Aorta (tissue), 5 donors: Measurements from ENCODE around the gene HASPIN. TPM values are rescaled to one million over a fixed set of nuclear protein-coding genes. Genes with fewer than 3 reads are reported as not detected.

Experiments
- ATAC-seq: fragments of 200-7000 bp; cut with Tn5 transposase; one replicate; pipeline ENCODE4 v1.9.1; 2022; ENCODE audit warnings: moderate library complexity; ENCODE audit not compliant: low FRiP score
- DNase-seq, 2 donors: peaks; one replicate each; pipeline ENCODE4 v3.0.0-alpha.2; 2020
- H3K27ac ChIP-seq, 2 donors: one replicate each; pipeline ENCODE4 v1.5.1; 2013; ENCODE audit warnings: low read length in 2 of 2, mild to moderate bottlenecking in 2 of 2, moderate library complexity in 2 of 2, control low read depth in 1 of 2, inconsistent platforms in 1 of 2, low read depth in 1 of 2
- H3K27me3 ChIP-seq, 2 donors: one replicate each; pipeline ENCODE4 v1.6.1; 2013; ENCODE audit warnings: control low read depth in 1 of 2, low read length in 1 of 2, mild to moderate bottlenecking in 1 of 2, moderate library complexity in 1 of 2; ENCODE audit not compliant: insufficient read depth in 2 of 2, control insufficient read depth in 1 of 2
- H3K36me3 ChIP-seq, 2 donors: one replicate each; pipeline ENCODE4 v1.6.1; 2013; ENCODE audit warnings: control low read depth in 1 of 2, low read length in 1 of 2, mild to moderate bottlenecking in 1 of 2; ENCODE audit not compliant: insufficient read depth in 2 of 2, control insufficient read depth in 1 of 2
- H3K4me1 ChIP-seq, 2 donors: one replicate each; pipeline ENCODE4 v1.6.1; 2013; ENCODE audit warnings: low read length in 2 of 2, control low read depth in 1 of 2, mild to moderate bottlenecking in 1 of 2, moderate library complexity in 1 of 2; ENCODE audit not compliant: insufficient read depth in 2 of 2, control insufficient read depth in 1 of 2
- H3K4me3 ChIP-seq, 2 donors: one replicate each; pipeline ENCODE4 v1.5.1; 2013; ENCODE audit warnings: low read length in 2 of 2, control low read depth in 1 of 2, mild to moderate bottlenecking in 1 of 2
- H3K9me3 ChIP-seq: one replicate; pipeline ENCODE4 v1.6.1; 2013; ENCODE audit warnings: mild to moderate bottlenecking, low read length; ENCODE audit not compliant: control insufficient read depth
- WGBS, 2 donors: extraction: QIAGEN DNeasy Blood & Tissue Kit; methylation state at CpG; one replicate each; pipeline ENCODE4 v1.1.7; 2013; 5-methylcytosine and 5-hydroxymethylcytosine counted together
- intact Hi-C, 2 donors: fragments of 100-400 bp; cut with DNase I; formaldehyde crosslinking; loops; one replicate each; pipeline versions ENCODE4 v1.14.2 to v1.15.0; 2022
- polyA plus RNA-seq, 2 donors: library from polyadenylated mRNA; stranded (reverse); fragments of 200-250 nt; gene quantifications; one replicate each; pipeline ENCODE4 v1.2.3, GENCODE V29; 2013
- total RNA-seq, 2 donors: library from RNA; stranded (reverse); fragmentation: NEBNext Ultra II Directional; extraction: Animal tissue kit (Norgen Biotek cat#: 25700); gene quantifications; one replicate each; pipeline ENCODE4 v1.2.1, GENCODE V29; 2021
- donor health status: healthy with polysubstance abuse.
- donor health status: Bipolar disorder and iron deficiency.
- donor health status: DM: no; HTN: no; CAD: no.
- donor health status: DM: no; HTN: no; CAD: no.
- donor health status: DM: yes; HTN: yes; CAD: no.

Gene HASPIN
- total and polyA plus RNA-seq, 4 donors: 0.13 to 0.27 TPM; not detected in 2

DNA sequence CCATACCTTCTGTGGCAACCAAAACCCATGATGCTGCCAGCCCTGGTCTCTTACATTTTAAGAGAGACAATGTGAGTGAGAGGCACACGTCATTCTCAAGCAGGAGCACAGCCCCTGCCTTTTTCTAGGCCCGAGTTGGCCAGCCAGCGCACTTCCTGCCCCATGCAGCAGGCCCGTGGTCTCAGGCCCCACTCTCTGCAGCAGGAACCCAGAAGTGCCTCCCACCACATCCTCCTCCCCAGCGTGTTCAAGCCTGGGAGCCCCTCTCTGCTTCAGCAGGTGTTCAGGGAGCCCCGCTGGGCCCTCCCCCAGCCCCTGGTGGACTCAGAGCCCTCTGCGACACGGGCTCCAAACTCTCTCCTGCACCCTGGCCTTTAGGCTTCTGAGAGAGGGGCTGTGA is 46.8 kb downstream of the HASPIN start:
- peaks cover 2% of the 10 kb centered on the region for H3K9me3 ChIP-seq
- no peaks in the 10 kb centered on the region for H3K4me1 ChIP-seq
- intact Hi-C loops: no loop called here
- no peak overlapping the region for H3K4me3 ChIP-seq
- no peaks in the 10 kb centered on the region for H3K27me3 ChIP-seq
- no peak for ATAC-seq
- no peaks in the 10 kb centered on the region for H3K36me3 ChIP-seq
- DNase-seq: peak in 1 of 2 donors; percentile 52
- no peak overlapping the region for H3K27ac ChIP-seq
- WGBS, 2 donors: 62 to 71% methylated on average over 7 to 8 of the region's 8 CpGs

DNA sequence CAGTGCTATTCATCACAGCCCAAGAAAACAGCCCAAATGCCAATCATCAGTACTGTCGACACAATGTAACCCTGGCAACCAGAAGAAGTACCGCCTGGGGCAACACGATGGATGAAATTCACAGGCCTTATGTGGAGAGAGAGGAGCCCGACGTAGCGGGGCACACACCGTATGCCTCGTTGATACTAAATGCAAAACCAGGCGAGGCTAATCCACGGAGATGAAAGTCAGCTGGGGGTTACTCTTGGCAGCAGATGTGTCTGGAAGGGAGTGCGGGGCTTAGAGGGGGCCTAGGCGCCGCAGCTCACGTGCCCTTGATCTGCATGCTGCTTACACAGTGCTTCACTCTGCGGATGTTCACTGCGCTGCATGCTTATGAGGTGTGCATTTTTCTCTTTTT is 47.4 kb downstream of the HASPIN start:
- ATAC-seq: no peak
- intact Hi-C loops: no loop called here
- WGBS, 2 donors: 68 to 75% methylated on average over 16 of the region's 16 CpGs

DNA sequence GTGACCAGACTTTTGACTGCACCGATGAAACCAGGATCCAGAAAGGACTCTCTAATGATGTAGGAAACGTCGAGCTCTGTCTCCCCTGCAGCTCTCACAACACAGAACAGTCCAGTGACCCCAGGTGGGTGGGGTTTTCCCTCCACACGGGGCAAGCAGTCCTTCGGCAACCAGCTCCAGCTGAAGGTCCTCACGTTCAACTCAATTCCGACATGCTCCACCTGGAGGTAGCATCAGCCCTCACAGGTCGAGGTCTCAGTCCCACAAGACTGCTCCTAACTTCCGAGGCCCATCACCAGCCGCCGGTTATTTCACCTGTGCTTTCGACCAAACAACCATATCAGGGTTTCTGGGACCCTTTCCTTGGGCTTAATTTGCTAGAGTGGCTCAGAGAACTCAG is 49.1 kb downstream of the HASPIN start:
- Histone ChIP-seq H3K4me3 (no peak overlapping the region), H3K4me1 (no peaks in the 10 kb centered on the region), H3K27me3 (no peaks in the 10 kb centered on the region), H3K9me3 (no peaks in the 10 kb centered on the region), H3K27ac (no peak overlapping the region), H3K36me3 (no peaks in the 10 kb centered on the region)
- 81 to 82% methylated on average over 12 of the region's 12 CpGs for WGBS, 2 donors
- ATAC-seq (no peak), DNase-seq (peak in 1 of 2 donors; percentile 28)
- intact Hi-C loops: no loop called here

More for the DNA sequence above, 47.4 kb downstream of the HASPIN start:
- H3K27ac ChIP-seq: no peak overlapping the region
- no peaks in the 10 kb centered on the region for H3K36me3 ChIP-seq
- no peaks in the 10 kb centered on the region for H3K4me1 ChIP-seq
- DNase-seq: peak in 1 of 2 donors; percentile 27
- peaks cover 2% of the 10 kb centered on the region for H3K9me3 ChIP-seq
- H3K27me3 ChIP-seq: no peaks in the 10 kb centered on the region
- no peak overlapping the region for H3K4me3 ChIP-seq

GRCh38 chr17:3773511-3773910 is 49.8 kb downstream of the HASPIN start:
- no peak overlapping the region for H3K4me3 ChIP-seq
- no peaks in the 10 kb centered on the region for H3K9me3 ChIP-seq
- no peak overlapping the region for H3K27ac ChIP-seq
- no peaks in the 10 kb centered on the region for H3K4me1 ChIP-seq
- no peaks in the 10 kb centered on the region for H3K36me3 ChIP-seq
- DNase-seq (peak in 1 of 2 donors; percentile 9), ATAC-seq (no peak)
- intact Hi-C loops: no loop called here
- 63 to 68% methylated on average over 5 of the region's 5 CpGs for WGBS, 2 donors
- H3K27me3 ChIP-seq: no peaks in the 10 kb centered on the region

DNA sequence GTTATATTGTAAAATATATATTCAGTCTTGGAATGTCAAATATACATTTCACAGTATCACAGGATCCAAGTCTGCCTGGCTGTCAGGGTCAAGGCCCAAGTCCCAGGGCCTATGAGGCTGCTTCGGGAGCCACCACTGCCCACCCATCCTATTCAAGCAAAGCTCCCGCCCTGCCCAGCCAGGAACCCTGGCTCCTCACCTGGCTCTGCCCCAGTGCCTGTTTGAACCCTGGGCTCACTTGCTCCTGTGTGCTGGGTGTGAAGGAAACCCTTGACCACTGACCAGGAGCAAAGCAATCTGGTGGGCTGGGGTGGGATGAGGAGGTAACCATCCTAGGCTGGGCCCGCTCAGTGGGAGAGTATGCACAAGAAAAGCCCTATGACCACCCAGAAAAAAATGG is 50.3 kb downstream of the HASPIN start:
- WGBS, 2 donors: 90 to 93% methylated on average over 3 of the region's 3 CpGs
- DNase-seq (peak in 1 of 2 donors; percentile 19), ATAC-seq (no peak)
- Histone ChIP-seq H3K27me3 (no peaks in the 10 kb centered on the region), H3K36me3 (no peaks in the 10 kb centered on the region), H3K27ac (no peak overlapping the region), H3K4me3 (no peak overlapping the region), H3K9me3 (no peaks in the 10 kb centered on the region), H3K4me1 (no peaks in the 10 kb centered on the region)
- intact Hi-C loops: no loop called here

Other genes with a start within 250 kb of the HASPIN start
- gene ASPA, start 247.9 kb upstream of the HASPIN start, total RNA-seq: 1 to 10 TPM; 3.2 to 6.6 TPM
- 1 to 10 TPM in 1 of 2 donors, under 1 TPM in 1; 0.10 to 4.5 TPM for gene ASPA, start 247.9 kb upstream of the HASPIN start, polyA plus RNA-seq
- 1 to 10 TPM in 1 of 2 donors, under 1 TPM in 1; 0.49 to 2.0 TPM for gene TRPV3, start 166.1 kb upstream of the HASPIN start, total RNA-seq
- gene TRPV3, start 166.1 kb upstream of the HASPIN start, polyA plus RNA-seq: under 1 TPM in 1 of 2 donors, not detected in 1; 0.75 TPM
- gene TRPV1, start 114.5 kb upstream of the HASPIN start, total RNA-seq: 1 to 10 TPM; 3.7 to 9.5 TPM
- gene TRPV1, start 114.5 kb upstream of the HASPIN start, polyA plus RNA-seq: 1 to 10 TPM; 1.9 to 2.6 TPM
- gene SHPK, start 87.7 kb upstream of the HASPIN start, total RNA-seq: 10 to 100 TPM in 1 of 2 donors, 1 to 10 TPM in 1; 7.4 to 15.8 TPM
- gene SHPK, start 87.7 kb upstream of the HASPIN start, polyA plus RNA-seq: 1 to 10 TPM; 4.3 to 6.8 TPM
- 10 to 100 TPM; 10.8 to 13.8 TPM for gene CTNS, start 87.1 kb upstream of the HASPIN start, total RNA-seq
- gene CTNS, start 87.1 kb upstream of the HASPIN start, polyA plus RNA-seq: 10 to 100 TPM in 1 of 2 donors, 1 to 10 TPM in 1; 4.4 to 12.0 TPM
- 100 to 1,000 TPM; 101 to 108 TPM for gene TAX1BP3, start 55.3 kb upstream of the HASPIN start, total RNA-seq
- 100 to 1,000 TPM in 1 of 2 donors, 10 to 100 TPM in 1; 93.2 to 155 TPM for gene TAX1BP3, start 55.3 kb upstream of the HASPIN start, polyA plus RNA-seq
- 10 to 100 TPM; 19.2 to 25.7 TPM for gene EMC6, start 55.1 kb upstream of the HASPIN start, total RNA-seq
- gene EMC6, start 55.1 kb upstream of the HASPIN start, polyA plus RNA-seq: 10 to 100 TPM; 33.1 to 48.5 TPM
- gene P2RX5, start 27.7 kb upstream of the HASPIN start, total RNA-seq: 1 to 10 TPM; 1.0 to 1.3 TPM
- gene P2RX5, start 27.7 kb upstream of the HASPIN start, polyA plus RNA-seq: 1 to 10 TPM in 1 of 2 donors, under 1 TPM in 1; 0.61 to 4.9 TPM
- 10 to 100 TPM; 16.0 to 20.5 TPM for gene ITGAE, start 77.3 kb downstream of the HASPIN start, total RNA-seq
- 10 to 100 TPM; 35.4 to 57.0 TPM for gene ITGAE, start 77.3 kb downstream of the HASPIN start, polyA plus RNA-seq
- 10 to 100 TPM; 28.2 to 36.9 TPM for gene NCBP3, start 122.3 kb downstream of the HASPIN start, total RNA-seq
- gene NCBP3, start 122.3 kb downstream of the HASPIN start, polyA plus RNA-seq: 10 to 100 TPM in 1 of 2 donors, 1 to 10 TPM in 1; 6.5 to 19.0 TPM
- gene CAMKK1, start 169.2 kb downstream of the HASPIN start, total RNA-seq: 10 to 100 TPM in 1 of 2 donors, 1 to 10 TPM in 1; 5.1 to 11.2 TPM
- gene CAMKK1, start 169.2 kb downstream of the HASPIN start, polyA plus RNA-seq: 1 to 10 TPM; 1.6 to 4.2 TPM
- gene P2RX1, start 192.6 kb downstream of the HASPIN start, total RNA-seq: 1 to 10 TPM; 3.5 to 4.7 TPM
- 1 to 10 TPM in 1 of 2 donors, under 1 TPM in 1; 0.50 to 1.6 TPM for gene P2RX1, start 192.6 kb downstream of the HASPIN start, polyA plus RNA-seq
- gene ATP2A3, start 240.5 kb downstream of the HASPIN start, total RNA-seq: 10 to 100 TPM; 28.7 to 32.1 TPM
- gene ATP2A3, start 240.5 kb downstream of the HASPIN start, polyA plus RNA-seq: 10 to 100 TPM in 1 of 2 donors, 1 to 10 TPM in 1; 7.5 to 88.7 TPM